SH-SY5Y (cell line): ENCODE data around the gene LRRC2.

ENCODE experiments used
- GATA2 ChIP-seq: IDR thresholded peaks from 2 replicates; pipeline ENCODE4 v1.6.1; 2011; ENCODE audit warnings: mild to moderate bottlenecking, low read depth, low read length
- GATA3 ChIP-seq: IDR thresholded peaks from 2 replicates; pipeline ENCODE4 v1.6.1; 2011; ENCODE audit warnings: low read depth, mild to moderate bottlenecking, low read length, moderate library complexity

- TF ChIP-seq GATA2 (no peak), GATA3 (no peak)
Observed at GRCh38 chr3:46615050-46615775, 49.1 kb upstream of the LRRC2 start.
